HG03460 (cell line): Measurements from ENCODE around the gene ZNF117.
"Not testable (repeated sequence)": the region's sequence is repeated elsewhere in the genome, so short reads cannot be mapped to it uniquely, and the experiment has no call there.

Experiments used
- ATAC-seq: cut with Tn5 transposase; IDR thresholded peaks from one replicate; pipeline ENCODE4 v1.9.1; 2021; ENCODE audit not compliant: unreplicated experiment

The ZNF117 gene

DNA sequence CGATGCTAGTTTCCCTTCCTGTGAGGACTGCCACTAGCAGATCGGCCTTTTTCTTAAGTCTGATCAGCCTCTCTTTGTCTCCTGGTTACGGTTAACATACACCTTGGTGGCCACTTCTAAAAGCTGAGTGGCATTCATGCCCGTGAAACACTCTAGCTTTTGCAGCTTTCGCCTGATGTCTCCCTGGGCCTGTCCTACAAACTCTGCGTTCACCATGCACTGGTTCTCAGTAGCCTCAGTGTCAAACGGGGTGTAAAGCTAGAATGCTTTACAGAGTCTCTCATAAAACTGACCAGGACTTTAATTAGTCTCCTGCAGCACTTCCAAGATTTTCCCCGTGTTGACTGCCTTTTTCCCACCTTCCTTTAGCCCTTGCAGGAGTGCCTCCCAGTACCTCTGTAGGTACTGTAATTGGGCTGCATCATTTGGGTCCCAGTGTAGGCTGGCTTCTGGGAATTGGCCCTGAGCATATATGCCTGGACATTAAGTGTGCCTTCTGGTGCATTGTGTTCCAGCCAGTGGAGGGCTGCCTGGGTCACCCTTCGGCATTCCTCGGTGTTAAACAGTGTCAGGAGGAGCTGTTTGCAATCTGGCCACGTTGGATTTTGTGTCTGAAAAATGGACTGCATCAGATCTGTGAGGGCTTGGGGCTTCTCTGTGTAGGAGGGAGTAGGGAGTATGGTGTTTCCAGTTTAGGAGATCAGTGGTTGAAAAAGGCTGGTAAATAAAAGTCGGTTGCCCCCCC lies 6.5 kb upstream of the ZNF117 start:
- ATAC-seq: no peak

DNA sequence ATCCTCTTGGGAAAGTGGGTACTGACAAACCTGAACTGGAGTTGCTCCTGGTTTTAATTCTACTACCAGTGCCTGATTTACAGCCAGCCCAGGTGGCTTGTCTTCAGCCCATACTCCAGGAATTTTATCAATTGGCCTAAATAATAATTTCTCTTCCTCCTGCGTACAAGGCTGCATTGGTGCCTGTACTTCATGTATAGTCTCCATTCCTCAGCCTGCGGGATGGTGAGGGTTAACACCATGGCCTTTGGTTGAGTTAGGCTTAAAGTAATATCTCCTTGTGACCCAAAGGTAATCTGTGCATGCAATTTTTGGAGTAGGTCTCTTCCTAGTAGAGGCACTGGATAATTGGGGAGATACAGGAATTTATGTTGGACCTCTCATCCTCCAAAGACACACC lies 5.5 kb upstream of the ZNF117 start:
- ATAC-seq: no peak

DNA sequence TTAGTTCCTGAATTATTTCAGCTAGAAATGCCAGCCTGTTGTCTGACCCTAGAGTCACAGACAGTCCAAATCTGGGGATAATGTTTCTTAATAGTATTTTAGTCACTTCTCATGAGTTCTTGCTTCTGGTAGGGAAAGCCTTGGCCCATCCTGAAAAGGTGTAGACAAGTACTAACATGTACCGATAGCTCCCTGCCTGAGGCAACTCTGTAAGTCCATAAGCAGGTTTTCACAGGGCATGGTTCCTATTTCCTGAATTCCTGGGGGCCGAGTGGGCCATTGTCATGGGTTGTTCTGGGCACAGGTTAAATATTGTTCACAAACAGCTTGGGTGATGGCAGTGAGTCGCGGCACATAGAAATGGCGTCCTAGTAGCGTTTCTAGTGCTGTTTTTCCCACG lies 3.1 kb upstream of the ZNF117 start:
- ATAC-seq: no peak

DNA sequence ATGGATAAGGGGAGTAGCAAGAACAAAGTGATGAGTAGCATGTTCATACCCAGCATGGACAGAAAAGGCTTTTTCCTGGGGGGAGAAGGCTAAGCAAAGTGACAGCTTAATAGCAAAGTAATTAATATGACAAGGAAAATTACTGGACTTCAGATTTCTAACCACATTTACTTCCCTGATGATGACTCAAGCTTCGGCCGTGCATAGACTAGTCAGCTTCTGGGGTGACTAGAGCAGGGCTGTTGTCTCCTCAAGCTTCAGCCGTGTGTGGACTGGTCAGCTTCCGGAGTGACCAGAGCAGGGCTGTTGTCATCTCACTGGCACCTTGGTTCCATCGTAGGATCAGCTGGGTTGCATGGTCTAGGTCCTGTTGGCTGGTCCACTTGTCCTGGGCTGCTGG lies 2.1 kb upstream of the ZNF117 start:
- ATAC-seq: no peak

DNA sequence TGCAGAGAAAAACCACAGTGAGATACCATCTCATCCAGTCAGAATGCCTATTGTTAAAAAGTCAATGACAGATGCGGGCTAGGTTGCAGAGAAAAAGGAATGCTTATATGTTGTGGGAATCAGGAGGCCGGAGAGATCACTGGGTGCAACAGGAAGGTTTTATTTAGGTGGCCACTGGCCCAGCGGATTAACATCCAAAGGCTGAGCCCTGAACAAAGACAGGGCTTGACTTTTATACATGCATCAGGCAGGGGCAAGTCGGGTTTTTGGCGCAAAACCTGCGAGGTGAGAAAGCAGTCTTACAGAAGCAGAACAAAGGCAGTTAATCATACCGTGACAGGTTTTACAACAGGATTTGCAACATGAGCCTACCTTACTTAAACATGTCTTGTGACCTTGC lies 620 bp downstream of the ZNF117 start:
- ATAC-seq: no peak

DNA sequence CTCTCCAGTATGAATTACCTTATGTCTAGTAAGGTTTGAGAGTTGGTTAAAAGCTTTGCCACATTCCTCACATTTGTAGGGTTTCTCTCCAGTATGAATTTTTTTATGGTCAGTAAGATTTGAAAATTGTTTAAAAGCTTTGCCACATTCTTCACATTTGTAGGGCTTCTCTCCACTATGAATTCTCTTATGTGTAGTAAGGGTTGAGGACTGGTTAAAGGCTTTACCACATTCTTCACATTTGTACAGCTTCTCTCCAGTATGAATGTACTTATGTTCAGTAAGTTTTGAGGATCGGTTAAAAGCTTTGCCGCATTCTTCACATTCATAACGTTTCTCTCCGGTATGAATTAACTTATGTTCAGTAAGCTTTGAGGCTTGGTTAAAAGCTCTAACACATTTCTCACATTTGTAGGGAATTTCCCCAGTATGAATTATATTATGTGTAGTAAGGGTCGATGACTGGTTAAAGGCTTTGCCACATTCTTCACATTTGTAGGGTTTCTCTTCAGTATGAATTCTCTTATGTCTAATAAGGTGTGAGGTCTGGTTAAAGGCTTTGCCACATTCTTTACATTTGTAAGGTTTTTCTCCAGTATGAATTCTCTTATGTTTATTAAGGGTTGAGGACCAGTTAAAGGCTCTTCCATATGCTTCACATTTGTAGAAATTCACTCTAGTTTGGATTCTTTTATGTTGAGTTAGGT lies 12.2 kb downstream of the ZNF117 start:
- ATAC-seq: no peak

DNA sequence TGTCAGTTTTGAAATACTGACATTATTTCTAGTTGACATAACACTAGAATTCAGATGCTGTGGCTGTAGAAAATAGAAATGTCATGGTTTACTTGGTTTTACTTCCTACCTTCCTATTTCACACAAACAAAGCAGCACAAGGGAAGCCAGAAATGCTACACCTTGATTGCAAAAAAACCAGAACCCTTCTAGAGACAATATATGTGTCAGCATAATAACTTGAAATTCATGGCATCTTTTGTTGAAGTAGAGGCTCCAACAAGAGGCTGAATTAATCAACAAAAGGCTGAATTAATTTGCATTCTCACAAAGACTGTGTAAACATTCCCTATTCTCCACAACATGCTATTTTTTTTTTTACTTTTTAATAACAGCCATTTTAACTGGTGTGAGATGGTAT lies 25.2 kb downstream of the ZNF117 start:
- no peak for ATAC-seq

DNA sequence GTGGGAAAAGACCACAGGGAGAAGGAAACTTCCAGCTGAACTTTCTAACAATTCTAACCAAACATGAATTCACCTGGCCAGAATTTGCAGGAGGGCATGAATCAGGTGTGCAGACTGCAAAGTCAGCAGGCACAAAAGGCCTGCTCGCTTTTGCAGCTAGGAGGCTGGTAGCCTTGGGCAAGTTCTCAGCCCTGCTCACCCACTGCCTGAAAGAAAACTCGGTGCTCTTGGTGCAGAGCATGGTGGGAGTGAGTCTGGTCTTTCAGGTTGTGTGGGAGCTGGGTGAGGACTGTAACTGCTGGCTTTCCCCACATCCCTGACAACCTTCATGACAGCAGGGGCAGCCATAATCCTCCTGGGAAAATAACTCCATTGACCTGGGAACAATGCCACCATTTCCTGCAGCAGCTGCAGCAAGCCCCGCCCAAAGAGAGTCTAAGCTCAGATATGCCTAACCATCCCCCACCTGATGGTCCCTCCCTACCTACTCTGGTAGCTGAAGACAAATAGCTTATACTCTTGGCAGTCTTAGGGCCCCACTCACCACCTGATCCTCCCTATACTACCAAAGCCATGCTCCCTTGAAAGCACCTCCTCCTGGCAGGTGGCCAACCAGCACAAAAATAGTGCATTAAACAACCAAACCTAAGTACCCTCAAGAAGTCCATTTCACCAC lies 31.6 kb downstream of the ZNF117 start:
- no peak for ATAC-seq

DNA sequence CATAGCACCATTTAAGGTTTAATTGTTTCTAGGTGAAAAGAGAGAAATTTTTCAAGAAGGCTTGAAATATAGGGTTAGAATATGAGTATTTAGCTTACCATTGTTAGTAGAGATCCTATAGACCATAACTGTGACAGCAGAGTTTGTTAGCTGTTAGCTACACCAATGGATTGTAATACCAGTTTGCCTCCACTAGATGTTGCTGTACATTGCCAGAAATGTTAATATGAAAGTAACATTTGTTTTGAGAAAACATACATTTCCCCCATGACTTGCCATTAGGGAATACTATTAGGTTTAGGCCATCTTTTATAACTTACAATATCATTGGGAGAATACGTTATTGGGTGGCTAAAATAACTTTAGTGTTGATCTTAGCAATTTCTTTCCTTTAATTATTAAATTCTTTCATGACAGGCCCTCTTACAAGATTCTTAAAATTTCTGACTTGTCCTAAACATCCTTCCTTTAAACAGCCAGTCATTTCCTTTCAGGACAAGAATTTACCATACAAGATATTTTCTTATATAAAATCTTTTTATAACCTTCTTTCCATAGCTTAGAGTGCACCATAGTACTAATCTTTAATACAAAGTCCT lies 39.5 kb downstream of the ZNF117 start:
- ATAC-seq: no peak

DNA sequence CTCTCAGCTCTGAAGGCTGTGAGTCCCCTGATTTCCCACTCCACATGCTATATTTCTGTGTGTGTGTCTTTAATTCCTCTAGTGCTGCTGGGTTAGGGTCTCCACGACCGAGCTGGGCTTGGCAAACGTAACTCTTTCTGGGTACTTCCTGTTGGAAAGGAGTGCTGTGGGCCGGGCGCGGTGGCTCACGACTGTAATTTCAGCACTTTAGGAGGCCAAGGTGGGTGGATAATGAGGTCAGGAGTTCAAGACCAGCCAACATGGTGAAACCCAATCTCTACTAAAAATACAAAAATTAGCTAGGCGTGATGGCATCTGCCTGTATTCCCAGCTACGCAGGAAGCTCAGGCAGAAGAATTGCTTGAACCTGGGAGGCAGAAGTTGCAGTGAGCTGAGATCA lies 40.2 kb downstream of the ZNF117 start:
- not testable (repeated sequence) for ATAC-seq

DNA sequence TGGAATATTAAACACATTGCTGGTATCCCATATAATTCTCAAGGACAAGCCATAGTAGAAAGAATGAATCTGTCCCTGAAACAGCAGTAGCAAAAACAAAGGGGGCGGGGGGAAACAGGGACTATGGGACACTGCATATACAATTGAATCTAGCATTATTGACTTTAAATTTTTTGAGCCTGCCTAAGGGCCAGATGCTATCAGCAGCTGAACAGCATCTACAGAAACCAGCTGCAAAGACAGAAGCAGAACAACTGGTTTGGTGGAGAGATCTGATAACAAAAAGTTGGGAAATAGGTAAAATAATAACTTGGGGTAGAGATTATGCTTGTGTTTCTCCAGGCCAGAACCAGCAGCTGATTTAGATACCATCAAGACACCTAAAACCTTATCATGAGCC lies 42.1 kb downstream of the ZNF117 start:
- ATAC-seq: not testable (repeated sequence)

DNA sequence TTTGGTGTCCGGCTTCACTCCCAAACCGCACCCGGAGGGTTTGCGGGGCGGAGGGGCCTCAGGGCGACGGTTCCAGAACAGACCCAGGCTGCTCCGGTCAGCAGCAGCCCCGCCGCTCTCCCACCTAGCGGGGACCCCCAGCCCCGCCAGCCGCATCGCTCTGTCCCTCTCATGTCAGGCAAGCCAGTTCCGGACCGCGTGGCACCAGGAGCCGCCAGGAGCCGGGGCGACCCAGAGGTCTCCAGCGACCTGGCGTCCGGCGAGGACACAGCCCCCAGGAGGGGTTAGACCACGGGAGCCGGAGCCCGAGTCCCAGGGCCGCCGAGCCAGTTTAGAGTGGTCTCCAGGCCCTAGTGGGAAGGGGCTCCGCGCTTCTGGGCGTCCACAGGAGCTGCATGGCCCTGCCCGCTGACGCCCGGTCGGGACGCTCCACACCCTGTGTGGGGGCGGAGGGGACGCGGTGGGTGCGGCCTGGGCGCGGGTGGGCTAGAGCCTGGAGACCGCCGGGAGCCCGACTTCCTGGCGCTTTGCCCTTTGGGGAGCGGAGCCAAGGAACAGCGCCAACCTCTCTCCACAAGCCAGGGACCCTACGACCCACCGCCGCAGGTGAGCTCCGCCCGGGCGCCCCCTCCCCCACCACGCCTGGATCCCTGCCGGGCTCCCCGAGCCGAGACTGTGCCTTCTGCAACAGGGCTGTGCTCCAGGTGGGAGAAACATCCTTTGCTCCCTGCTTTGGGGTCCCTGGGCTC lies 43.4 kb downstream of the ZNF117 start:
- no peak for ATAC-seq

DNA sequence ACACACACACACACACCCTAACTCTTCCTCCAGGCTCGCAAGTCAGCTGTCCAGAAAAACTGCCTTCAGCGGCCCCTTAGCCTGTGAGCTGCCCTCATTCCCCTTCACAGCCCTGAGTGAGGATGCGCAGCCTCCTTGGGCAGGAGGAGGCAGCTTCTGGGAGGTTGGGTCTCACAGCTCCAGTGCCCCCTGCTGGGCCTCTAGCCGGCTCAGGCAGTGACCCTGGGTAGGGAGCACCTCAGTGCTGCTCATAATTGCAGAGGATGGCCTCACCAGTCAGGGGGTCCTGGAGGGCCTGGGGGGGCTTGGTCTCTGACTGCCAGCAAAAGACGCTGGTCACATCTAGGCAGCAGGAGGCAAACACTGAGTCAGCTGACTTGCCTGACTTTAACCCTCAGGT lies 44.1 kb downstream of the ZNF117 start:
- ATAC-seq: no peak

DNA sequence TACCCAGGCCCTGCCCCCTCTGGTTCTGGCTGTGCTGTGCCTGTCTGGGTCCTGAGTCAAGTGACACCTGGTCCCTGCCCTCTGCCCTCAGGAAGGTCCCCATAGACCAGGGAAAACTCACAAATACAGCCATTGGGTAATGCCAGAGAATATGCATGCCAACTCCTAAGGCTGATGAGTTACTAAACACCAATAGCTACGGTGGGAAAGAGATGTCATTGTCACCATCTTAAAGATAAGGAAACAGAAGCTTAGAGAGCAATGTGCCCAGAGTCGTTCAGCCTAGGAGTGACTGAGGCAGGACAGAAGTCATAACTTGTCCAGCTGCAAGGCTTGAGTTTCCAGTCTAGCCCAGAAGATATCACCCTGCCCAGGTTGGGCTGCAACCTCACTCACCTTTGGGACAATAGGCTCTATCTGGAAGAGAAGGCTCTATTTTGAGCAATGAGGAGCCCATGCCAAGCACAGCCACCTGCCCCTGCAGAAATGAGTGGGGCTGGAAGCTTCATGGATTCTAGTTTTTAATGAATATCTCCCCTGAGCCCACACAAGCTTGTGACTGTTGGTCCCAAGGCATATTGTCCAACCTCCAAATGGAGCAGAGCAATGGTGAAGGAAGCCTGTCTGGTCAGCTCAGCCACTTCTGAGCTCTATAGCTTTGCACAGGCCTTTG lies 45.2 kb downstream of the ZNF117 start:
- ATAC-seq: no peak

DNA sequence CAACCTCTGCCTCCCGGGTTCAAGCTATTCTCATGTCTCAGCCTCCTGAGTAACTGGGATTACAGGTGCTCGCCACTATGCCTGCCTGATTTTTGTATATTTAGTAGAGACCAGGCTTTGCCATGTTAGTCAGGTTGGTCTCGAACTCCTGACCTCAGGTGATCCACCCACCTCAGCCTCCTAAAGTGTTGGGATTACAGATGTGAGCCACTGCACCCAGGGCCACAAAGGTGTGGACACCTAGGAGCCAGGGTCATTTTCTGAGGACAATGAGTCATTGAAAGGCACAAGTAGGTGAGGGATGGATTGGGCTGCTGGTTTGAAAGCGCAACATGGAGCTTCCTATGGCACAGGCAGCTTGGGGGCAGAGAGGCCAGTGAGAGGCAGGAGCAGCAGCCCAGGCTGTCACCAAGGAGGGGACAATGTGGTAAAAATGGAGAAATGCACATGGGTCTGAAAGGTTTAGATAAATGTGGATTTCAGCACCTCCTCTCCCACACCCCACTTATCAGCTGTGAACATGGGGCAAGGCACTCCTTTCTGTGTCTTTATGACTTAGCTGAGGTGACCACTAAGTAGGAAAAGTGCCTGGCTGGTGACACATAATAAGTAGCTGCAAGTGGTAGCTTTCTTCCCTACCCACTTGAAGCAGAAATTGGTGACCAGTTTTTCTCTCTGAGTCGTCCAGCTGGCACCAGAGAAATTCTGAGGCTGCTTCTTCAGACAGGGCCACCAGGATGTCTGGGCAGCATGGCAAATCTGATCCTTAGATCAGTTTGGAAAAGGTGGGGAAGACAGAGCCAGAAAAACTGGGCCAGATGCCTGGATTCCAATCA lies 46.0 kb downstream of the ZNF117 start:
- ATAC-seq: not testable (repeated sequence)

DNA sequence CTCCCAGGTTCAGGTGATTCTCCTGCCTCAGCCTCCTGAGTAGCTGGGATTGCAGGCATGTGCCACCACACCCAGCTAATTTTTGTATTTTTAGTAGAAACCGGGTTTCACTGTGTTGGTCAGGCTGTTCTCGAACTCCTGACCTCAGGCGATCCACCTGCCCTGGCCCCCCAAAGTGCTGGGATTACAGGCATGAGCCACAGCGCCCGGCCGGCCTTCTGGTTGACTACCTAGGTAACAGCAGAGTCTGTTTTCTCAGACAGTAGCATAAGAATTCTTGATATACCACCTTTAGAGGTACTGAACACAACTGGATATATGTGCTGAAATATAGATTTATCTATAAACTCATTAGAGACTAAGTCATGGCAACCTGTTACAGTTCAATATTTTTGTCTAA lies 50.8 kb downstream of the ZNF117 start:
- not testable (repeated sequence) for ATAC-seq

DNA sequence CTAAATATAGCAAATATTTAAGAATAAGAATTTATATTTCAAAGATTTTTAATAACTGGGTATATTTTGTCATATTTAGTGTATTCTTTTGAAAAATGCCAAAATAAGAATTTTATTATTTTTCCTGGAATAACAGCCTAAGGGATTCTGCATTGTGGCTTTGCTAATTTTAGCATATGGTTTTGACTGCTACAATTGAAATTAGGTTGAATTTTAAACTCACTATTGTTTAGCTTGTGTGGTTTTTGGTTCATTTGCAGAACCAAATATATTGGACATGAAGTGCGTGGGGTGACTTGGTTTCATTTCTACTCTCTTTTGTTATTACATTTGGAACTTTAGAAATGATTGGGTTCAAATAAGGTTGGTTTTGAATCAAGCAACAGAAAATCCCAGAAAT lies 52.3 kb downstream of the ZNF117 start:
- no peak for ATAC-seq

DNA sequence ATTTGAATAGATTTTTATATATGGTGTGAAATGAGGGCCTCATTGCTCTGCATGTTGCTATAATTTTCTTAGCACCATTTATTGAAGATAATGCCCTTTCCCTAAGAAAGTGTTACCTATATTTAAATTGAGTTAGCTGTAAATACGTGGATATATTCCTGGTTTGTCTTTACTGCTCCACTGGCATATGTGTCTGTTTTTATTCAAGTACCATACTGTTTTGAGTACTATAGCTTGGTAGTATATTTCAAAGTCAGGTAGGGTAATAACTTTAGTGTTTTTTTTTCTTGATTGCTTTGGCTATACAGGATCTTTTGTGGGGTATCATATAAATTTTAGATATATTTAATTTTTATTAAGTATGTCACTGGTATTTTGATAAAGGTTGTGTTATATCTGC lies 56.4 kb downstream of the ZNF117 start:
- ATAC-seq: no peak
